Measurements from ENCODE around the gene HCFC1R1.

The HCFC1R1 gene

GRCh38 chr16:3023669-3024478 is at the start of gene HCFC1R1, which contains the start of gene THOC6 (continued):
- TF ChIP-seq ZNF18 (tag by site-specific recombination; IDR thresholded peaks at IDR 0.05) (no peak), ZNF280D (tag by site-specific recombination; IDR thresholded peaks at IDR 0.05) (no peak), ZNF146 (tag by site-specific recombination; IDR thresholded peaks at IDR 0.05) (0 out of 2 replicates have a peak, but pooled peaks have one; percentile 2), ZBTB1 (tag by site-specific recombination; IDR thresholded peaks at IDR 0.05) (0 out of 2 replicates have a peak, but pooled peaks have one; percentile 12), ZNF513 (tag by site-specific recombination; IDR thresholded peaks at IDR 0.05) (no peak), OSR2 (tag by site-specific recombination; IDR thresholded peaks at IDR 0.05) (no peak; the same call in 1 of the 2 replicates), ZNF692 (tag by site-specific recombination; IDR thresholded peaks at IDR 0.05) (peak; percentile 94), ZNF501 (tag by site-specific recombination; IDR thresholded peaks at IDR 0.05) (no peak; the same call in 1 of the 2 replicates), ZNF324 (tag by site-specific recombination; IDR thresholded peaks at IDR 0.05) (no peak; the same call in none of the 2 replicates), ZNF560 (tag by site-specific recombination; IDR thresholded peaks at IDR 0.05; ENCODE audit: borderline replicate concordance) (no peak), PRDM6 (tag by site-specific recombination; IDR thresholded peaks at IDR 0.05) (no peak), SP3 (tag by site-specific recombination; IDR thresholded peaks at IDR 0.05) (peak; percentile 96), ZNF514 (tag by site-specific recombination; IDR thresholded peaks at IDR 0.05) (no peak), ZNF510 (tag by site-specific recombination; IDR thresholded peaks at IDR 0.05; ENCODE audit: insufficient replicate concordance) (no peak), ZNF544 (tag by site-specific recombination; IDR thresholded peaks at IDR 0.05) (no peak), ZNF362 (tag by site-specific recombination; IDR thresholded peaks at IDR 0.05) (no peak), KLF1 (tag by site-specific recombination; IDR thresholded peaks at IDR 0.05) (peak; percentile 90), ZNF140 (tag by site-specific recombination; IDR thresholded peaks at IDR 0.05) (no peak), ZNF704 (tag by site-specific recombination; IDR thresholded peaks at IDR 0.05) (no peak), ZNF791 (tag by site-specific recombination; IDR thresholded peaks at IDR 0.05) (no peak), ZNF132 (tag by site-specific recombination; IDR thresholded peaks at IDR 0.05; ENCODE audit: borderline replicate concordance) (no peak), ZNF76 (tag by site-specific recombination; IDR thresholded peaks at IDR 0.05; ENCODE audit: borderline replicate concordance, low read depth) (peak; percentile 100), ZSCAN16 (tag by site-specific recombination; IDR thresholded peaks at IDR 0.05) (no peak), ZNF23 (tag by site-specific recombination; IDR thresholded peaks at IDR 0.05; ENCODE audit: borderline replicate concordance) (no peak)

All from HEK293 (cell line).